Measurements from ENCODE around the gene CENPP.
A peak's percentile ranks its signal among the peaks of the same experiment; 100 is the strongest.

CENPP gene
- total RNA-seq, result 2.4 to 4.3 reads per million in 2 donors

DNA sequence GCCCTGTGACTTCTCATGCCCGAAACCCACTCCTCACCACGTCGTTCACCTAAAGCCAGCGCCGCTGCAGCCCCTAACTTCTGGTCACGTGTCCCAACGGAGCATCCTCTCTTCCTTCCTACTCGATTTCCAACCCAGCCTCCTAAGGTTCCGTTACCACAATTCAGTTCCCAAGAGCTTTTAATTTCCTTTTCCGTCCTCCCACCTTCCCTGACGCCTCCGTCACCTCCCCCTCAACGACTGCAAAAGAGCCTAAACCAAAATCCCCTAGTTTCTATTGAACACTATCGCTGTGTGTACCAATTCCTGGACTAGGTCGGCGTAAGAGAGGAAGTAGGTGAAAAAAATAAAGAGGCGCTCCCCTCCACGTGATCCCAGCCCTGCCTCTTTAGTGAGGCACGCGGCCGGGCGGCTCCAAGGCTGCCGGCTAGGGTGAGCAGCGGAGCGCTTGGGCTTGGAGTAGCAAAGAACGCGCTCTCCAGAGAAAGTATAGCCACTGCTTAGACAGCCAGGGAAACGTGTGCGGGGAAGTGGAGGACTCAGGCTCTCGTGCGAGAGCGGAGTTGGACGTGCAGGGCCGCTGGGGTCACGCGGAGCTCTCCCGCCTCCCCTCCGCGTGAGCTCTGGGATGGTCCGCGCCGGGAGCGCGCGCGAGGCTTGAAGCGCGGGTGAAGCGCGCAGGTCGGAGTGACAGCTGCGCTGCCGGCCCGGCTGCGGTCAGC lies at the start of gene CENPP, which contains the start of gene NOL8:
Gene CENPP (plus strand): TSS at position 685 of the 722 bp plus-strand sequence.
Gene NOL8 (minus strand): TSS at position 82 of the 722 bp plus-strand sequence. CDS start 1,189 bp downstream, outside the sequence.
- DNase-seq, result peak; percentile 71

DNA sequence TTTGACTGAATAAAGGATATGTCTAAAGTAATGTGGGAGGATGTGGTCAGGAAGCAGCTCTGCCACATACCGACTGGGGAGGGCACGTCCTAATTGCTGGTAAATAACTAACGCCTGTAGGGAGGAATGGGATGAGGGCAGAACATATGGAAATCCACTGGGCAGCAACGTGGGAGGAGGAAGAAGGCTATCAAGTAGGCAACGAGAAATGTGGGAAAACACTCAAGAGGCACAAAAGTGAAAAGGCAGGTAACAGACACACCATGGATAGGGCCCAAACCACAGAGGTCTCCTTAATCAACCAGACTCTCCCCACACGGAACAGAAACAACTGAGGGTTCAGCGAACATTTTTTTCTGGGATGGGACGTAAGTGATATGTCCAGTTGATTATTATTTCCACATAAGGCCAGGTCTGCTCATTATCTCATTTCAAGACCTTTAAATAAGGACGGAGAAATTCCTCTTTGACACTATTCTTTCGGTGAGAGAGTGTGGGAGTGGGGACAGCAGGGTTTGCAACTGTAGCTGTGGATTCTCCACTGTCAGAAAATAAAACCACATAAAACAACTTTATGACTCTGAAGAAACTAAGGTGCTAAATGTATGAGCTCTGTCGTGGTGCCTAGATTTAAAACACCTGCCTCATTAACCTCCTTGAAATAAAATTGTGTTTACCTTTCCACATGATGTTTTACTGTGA lies 49.3 kb upstream of the CENPP start:
- DNase-seq, result no peak

DNA sequence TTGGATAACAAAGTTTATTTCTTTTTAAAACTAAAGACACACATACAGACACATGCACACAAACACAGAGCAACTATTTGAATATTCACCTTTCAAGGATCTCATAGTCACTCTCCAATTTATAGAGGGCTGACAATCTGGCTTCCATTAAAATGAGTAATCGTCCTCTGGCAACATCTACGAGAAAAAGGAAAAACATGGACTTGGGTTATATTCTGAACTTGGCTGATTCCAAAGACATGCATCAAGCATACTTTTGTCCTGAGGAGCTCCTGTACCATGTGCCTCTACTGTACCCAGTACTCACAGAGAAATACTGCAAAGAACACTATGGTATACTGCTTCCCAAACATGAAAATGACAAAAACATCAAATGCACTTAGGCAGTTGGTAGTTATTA lies 47.6 kb upstream of the CENPP start:
- DNase-seq, result no peak

DNA sequence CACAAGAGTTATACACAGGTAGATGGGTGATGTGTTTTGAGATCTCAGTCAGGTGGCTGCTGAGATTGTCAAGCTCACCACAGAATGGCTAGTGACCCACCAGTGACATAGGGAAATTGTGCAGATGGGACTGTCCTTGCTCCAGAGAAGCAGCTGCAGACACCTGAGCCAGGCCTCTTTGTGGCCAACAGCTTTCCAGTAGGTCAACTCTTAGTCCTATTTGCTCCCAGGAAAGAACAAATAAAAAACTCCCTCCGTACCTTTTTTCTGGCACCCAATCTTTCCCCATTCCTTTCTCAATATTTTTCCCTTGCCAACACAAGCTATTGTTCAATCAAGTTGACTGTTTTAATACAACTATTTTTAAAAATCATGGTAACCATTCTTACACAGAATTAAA lies 46.5 kb upstream of the CENPP start:
- DNase-seq, result no peak

DNA sequence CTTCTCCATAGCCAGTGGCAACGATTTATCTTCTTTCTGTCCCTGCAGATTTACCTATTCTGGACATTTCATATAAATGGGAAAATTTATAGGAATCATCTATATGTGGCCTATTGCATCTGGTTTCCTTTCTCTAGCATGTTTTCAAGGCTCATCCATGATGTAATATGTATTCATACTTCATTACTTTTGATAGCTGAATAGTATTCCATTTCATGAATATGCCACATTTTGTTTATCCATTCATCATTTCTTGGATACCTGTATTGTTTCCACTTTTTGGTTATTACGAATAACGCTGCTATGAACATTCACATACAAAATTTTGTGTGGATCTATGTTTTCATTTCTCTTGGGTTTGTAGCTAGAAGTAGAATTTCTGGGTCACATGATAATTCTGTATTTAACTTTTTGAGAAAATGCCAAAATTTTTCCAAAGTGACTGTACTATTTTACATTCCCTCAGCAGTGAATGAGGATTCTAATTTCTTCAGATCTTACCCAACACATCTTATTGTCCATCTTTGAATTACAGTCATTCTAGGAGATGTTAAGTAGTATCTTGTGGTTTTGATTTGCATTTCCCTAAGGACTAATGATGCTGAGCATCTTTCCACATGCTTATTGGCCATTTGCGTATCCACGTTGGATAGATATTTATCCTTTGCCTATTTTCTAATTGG lies 35.9 kb upstream of the CENPP start:
- DNase-seq, result no peak

DNA sequence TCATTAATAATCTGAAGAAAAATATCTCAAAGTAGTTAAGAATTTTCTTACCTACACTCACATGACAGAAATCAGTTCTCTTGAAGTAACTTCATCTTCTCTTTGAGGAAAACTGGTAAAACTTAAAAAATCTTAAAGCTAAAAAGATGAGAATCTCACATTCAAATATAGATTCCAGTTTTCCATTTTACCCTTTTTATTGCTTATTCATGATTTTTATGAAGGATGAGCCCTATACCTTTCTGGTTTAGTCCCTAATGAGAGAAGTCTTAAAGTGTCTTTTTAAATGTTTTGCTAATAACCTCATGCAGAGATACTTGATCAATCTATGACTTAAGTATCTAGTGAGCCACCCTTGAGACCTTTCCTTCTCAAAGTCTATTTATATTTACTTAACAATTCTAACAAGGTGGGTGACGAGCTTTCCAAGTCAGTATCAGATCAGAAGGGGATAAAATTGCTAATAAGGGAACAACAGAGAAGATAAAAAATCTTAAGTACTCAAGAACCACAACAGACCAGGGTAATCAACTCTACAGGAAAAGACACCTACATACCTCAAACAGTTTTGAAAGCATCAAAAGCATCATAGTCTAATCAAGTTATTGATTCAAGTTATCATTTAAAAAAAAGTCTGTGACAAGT lies 34.8 kb upstream of the CENPP start:
- no peak for DNase-seq

DNA sequence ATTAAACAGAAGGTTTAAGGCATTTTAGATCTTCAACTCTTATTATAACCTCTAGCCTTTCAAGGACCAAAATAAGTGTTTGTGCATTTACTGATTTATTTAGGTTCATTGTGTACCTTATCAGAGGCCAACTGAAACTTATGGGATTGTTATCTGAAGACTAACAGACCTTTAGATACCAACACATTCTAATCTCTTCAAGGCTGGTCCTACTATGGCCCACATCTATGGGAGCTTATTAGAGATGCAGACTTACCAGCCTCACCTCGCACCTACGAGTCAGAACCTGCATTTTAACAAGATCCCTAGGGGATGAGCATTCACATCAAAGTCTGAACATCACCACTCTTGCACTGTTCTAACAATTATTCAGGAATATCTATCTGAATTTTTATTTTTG lies 34.2 kb upstream of the CENPP start:
- DNase-seq, result no peak

DNA sequence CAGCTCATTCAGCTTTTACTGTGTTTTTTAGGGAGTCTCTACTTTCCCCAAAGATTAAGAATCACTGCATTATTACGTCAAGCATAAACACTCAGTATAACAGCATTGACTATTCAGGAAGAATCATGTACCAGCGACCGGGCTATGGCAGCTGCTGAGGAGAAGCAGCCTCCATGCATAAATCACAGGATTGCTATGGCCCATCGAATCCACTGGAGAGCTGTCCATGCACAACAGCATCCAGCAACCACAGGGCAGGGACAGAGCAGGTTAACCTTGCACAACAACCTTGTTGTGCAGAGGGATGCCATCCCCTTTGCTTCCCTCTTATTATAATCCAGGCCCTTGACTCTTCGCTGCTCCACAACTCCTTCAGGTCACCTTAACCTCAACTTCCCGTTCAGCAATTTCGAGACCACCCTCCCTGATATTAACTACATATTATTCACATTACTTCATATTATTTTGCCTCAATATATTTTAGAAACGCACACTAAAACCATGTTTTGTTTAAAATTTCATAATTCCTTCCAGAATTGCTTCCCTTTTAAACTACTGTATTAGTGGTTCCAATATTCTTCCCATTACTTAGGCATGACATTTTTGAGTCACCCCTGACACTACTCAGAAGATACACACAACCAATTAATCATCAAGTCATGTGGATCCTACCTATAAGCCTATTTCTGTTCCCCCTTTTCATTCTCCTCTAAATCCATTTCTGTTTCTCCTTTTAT lies 33.2 kb upstream of the CENPP start:
- no peak for DNase-seq

DNA sequence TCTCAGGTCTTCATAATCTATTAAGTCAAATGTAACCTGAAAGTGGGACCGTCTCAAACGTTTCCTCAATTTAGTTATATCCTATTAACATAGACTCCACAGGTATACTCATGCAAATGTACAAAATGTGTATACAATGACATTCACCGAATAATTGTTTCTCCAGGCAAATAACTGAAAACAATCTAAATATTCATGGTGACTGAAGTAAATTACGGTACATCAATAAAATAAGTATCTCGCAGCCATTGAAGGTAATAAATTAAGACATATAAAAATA lies 32.7 kb upstream of the CENPP start:
- no peak for DNase-seq

DNA sequence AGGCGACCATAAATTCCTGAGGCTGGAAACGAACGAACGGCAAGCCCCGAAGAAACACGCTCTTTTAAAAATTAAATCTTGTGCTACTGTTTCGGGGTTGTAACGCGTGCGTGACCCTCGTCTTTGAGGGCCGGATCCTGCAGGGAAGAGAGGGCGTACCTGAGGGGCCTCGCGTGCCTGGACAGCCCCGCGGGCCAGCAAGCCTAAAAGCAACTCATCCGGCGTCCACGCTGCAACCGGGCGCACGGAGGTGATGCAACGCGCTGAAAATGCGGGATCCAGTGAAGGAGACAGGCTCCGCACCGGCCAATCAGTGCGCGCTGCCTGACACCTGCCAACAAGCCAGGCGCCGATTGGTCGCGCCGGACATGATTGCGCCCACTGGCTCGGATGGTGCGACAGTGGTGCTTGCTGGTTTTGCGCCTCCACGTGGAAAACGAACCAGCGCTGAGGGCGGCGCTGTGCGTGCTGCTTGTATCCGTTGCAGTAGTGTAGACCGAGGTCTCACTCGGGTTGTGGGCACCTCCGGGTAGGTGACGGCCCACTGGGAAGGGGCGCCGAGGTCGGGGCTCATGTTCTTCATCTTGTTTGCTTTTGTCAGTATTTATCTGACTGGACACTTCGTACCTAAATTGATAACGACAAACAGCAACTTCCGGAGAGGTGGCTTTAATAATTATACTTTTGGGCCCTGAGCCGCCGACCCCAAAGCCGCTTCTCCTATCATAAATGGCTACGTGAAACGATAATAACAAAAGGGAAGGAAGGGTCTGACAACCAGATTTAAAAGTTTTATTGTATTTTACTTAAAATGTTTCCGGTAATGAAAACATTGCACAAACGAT lies 32.1 kb upstream of the CENPP start, which contains the start of gene IARS1:
Gene IARS1 (minus strand): TSS at position 246 of the 845 bp plus-strand sequence. CDS start 4,278 bp downstream, outside the sequence.
- peak; percentile 100 for DNase-seq

DNA sequence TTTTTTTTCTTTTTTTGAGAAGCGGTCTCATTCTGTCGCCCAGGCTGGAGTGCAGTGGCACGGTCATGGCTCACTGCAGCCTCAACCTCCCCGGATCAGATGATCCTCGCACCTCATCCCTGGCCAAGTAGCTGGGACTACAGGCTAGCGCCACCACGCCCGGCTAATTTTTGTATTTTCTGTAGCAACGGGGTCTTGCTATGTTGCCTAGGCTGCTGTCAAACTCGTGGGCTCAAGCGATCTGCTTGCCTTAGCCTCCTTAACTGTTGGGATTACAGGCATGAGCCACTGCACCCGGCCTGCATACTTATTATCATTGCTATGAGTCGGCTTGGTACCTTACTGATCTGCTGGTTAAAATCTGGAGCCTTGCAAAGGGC lies 31.5 kb upstream of the CENPP start:
- no peak for DNase-seq

DNA sequence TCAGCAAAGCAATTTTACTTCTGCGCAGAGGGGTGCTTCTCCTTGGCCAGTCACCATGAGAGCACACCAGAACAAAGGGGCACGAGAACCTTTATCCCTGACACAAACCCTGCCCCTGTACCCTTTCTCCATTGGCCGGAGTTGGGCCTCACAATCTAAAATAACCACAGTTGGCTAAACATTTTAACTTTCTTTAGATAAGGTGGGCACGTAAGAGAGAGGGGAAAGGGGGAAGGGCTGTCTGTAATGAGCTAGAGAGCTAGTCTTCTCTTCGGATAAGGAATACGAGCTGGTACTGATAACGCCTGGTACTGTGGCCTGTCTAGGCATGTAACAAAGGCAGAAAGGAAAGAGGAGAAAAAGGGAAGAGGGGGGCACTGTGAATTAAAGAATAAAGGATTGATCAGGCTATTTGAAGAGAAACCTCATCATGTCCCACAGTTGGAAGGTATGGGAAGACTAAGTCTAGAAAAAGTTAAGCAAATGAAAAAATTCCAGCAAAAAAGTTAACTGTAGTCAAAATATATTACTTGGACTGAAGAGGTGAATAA lies 30.4 kb upstream of the CENPP start:
- DNase-seq, result no peak

DNA sequence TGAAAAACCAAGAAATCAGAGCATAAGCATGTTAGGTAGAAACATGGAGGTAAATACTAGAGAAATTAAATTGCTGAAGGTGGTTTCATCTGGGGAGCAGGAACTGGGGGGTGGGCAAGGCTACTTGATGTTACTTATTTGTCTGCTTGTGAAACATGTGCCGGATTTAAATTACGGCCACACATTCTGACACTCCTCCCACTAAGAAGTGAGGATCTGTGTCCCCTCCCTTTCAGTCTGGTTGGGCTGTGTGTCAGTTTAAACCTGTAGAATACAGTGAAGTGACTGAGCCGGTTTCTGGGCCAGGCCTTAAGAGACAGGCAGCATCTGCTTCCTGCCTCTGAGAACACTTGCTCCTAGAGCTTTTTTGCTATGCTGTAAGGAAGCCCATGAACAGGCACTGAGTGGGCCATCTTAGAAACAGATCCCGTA lies 29.9 kb upstream of the CENPP start:
- no peak for DNase-seq

DNA sequence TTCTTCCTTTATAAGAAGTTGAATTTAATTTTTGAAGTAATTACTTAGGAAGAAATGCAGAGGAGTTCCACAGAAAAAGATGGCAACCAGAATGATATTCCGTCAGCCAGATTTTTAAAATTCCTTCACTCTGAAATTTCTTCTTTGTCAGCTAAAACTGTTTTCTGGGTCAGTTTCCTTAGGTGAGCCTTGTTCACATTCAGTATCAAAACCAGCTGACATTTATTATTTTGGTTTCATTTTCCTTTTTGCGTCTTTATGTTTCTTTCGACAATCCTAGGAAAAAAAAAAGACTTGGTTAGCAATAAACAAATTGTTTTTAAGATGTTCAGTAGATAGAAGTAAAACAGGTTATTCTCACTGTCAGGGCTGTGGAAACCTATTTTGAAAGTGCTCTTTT lies 28.1 kb upstream of the CENPP start:
- DNase-seq, result no peak

DNA sequence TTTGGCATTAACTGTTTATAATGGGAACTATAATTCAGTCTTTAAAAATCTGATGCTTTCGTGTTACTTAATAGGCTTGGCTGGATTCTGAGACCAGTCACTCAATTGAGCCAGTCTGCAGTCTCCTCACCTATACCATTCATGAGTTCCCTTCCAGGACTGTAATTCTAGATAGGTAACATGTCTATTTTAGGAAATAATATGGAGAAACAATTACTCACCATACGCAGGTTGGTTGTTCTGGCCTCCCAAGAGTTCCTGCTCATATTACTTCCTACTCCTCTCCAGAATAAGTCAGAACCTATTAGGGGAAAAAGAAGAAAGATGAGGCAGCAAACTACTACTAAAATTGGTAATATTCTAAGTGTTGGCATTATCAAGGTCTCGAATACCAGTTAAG lies 27.7 kb upstream of the CENPP start:
- DNase-seq, result no peak

DNA sequence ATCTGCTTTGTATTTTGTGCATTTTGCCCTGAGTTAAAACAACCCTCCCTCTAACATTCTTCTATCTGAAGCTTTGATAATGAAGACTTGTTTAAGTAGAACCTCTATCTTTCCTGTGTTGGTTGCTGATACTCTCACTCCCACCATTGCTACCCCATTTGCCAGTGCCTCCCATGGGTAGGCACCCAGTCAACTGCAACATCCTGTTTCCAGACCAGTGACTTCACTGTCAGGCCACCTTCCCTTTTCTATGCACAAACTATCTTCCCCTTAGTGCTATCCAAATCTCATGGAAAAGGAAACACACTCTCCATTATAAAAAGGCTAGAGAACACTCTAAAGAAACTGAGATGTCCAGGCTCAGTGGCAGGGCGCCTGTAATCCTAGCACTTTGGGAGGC lies 26.6 kb upstream of the CENPP start:
- DNase-seq, result no peak

DNA sequence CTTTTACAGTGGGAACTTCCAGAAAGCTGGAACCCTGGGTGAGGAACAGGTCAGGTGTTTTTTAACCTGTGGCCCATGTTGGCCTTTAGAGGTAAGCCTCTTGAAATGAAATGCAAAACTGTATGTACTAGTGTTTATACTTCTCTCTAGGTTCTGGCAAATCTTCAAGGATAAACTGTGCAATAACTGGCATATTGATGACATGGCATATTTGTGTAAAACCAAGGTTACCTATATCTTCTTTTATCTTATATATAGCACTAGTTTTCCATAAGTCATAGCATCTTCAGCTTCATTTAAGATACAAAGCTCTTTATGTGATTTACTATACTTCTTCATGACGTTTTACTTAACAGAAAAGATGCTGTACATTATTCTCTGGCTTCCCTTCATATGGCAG lies 24.8 kb upstream of the CENPP start:
- no peak for DNase-seq

DNA sequence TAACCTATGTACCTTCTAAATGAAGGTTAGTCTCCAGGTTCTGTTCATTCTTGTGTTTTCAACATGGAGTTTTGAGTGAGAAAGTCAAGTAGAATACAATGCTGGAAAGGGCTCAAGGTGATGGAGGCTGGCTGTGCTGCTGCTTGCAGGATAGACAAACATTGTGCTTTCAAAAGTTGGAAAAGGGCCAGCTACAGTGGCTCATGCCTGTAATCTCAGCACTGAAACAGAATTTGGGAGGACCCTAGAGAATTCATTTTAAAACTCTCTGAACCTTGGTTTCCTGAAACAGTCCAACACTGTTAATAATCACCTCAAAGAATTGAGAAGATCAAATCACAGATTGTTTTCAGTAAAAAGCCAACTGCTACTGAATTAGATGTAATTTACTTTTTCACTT lies 16.9 kb upstream of the CENPP start:
- DNase-seq, result no peak

DNA sequence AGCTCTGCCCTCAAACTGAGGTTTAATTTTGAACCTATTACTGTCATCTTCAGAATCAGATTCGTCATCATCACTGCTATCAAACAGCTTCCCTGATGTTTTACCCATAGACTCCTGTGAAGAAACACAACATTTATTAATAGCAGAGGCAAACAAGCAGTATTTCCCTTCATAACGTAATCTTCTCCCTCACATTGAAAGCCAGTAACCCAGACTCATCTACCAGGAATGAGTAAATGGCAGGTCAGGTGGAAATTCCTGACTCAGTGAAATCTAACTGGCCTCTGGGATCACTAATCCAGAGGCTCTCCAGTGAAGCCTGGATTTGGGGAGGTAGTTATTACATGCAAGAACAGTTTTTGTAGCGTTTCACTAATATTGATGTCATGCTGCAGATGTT lies 15.2 kb upstream of the CENPP start:
- no peak for DNase-seq

DNA sequence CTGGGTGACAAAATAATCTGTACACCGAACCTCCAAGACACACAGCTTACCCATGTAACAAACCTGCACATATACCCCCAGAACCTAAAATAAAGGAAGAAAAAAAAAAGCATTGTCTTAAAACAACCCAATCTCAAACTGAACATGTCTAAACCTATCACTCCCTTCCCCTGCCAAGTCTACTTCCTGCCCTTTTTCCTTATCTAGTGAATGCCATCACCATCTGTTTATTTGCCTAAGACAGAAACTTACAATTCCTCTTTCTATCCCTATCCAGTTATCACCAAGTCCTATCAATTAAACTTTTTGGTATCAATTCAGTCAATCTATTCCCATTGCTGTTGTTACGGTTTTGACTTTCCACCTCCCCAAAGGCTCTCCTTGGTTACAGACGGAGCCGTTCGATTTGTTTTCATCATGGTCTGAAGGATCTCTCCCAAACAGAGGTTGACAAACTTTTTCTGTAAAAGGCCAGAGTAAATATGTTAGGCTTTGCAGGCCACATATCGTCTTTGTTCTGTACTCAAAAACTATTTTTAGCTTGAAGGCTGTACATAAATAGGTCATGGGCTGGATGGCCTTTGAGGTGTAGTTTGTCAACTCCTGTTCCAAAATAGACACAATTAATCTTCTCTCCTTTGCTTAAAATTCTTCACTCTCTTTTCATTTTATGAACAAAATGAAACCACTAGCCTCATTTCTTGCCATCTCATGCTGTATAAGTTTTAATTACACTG lies 12.7 kb upstream of the CENPP start:
- DNase-seq, result no peak

DNA sequence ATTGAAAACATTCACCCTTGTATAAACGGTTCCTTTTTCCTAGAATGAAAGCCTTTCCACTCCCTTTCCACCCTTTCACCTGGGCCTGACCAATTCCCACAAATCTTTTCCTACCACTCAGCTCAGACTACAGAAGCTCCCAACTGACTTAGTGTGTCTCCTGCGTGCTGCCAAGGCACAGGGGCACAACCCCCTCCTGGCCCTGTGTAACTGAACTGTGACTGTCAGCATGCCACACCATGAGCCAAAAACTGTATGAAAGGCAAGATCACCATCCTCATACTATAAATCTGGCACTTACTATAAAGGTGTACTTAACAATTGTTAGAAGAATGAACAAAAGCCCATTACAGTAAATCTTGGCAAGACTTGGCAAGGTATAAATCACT lies 12.1 kb upstream of the CENPP start:
- no peak for DNase-seq

Data from T-helper 9 cell (primary cell).